Measurements from ENCODE around the gene C16orf54.

GRCh38 chr16:29717113-29717512 lies 28.7 kb downstream of the C16orf54 start:
- TF ChIP-seq POLR2A (IDR thresholded peaks at IDR 0.05; ENCODE audit: low read depth, low read length) (no peak), POLR2AphosphoS5 (IDR thresholded peaks at IDR 0.05; ENCODE audit: low read depth, low read length) (no peak), TAF1 (IDR thresholded peaks at IDR 0.05; ENCODE audit: borderline replicate concordance, low read depth, low read length) (no peak)

Data from GM12892 (cell line).